Endothelial cell of umbilical vein (primary cell): Measurements from ENCODE around the gene FCSK. TPM values are rescaled to one million over a fixed set of nuclear protein-coding genes. Genes with fewer than 3 reads are reported as not detected.

Experiments used
- BruUV-seq: library from RNA; stranded (reverse); fragments of 400-500 nt; replicated peaks from 2 replicates; lab custom pipeline; 2021; lab: Mats Ljungman, UMichigan
- CTCF ChIA-PET: fragments of 300-600, 350-600 bp; sonication (Branson Sonifier 250); formaldehyde crosslinking; loops from one replicate; lab custom pipeline; 2021; ENCODE audit warnings: antibody characterized with exemption, inconsistent platforms; lab: Charles Lee
- POLR2A ChIA-PET: fragments of 300-600, 350-600 bp; sonication (Branson Sonifier 250); formaldehyde crosslinking; loops from one replicate; lab custom pipeline; 2021; ENCODE audit warnings: antibody characterized with exemption, inconsistent platforms; lab: Charles Lee
- DNase-seq: peaks from one replicate; pipeline ENCODE4 v3.0.0-alpha.2; 2011; ENCODE audit warnings: low read depth, low spot score
- FAIRE-seq: peaks from 2 replicates; lab custom pipeline; 2011; peaks lifted over from hg19 to GRCh38; lab: Jason Lieb, UNC
- H2AFZ ChIP-seq: 2 replicates; pipeline ENCODE4 v1.6.0; 2012; ENCODE audit warnings: low read depth, low read length, control low read depth, inconsistent platforms
- H3K27ac ChIP-seq: 2 replicates; pipeline ENCODE4 v1.5.1; 2011; ENCODE audit warnings: low read depth, mild to moderate bottlenecking, control low read depth, low read length, moderate library complexity; ENCODE audit not compliant: insufficient read depth
- H3K27me3 ChIP-seq, 2 experiments: 2 replicates each; pipeline versions ENCODE4 v1.6.0 to v1.6.1; 2011; ENCODE audit warnings: low read length in 2 of 2, mixed read lengths in 1 of 2; ENCODE audit not compliant: control insufficient read depth in 2 of 2, insufficient read depth in 2 of 2
- H3K36me3 ChIP-seq, 2 experiments: 2 replicates in 1 of 2; 3 replicates in 1 of 2; pipeline ENCODE4 v1.5.1; 2011; ENCODE audit warnings: low read length in 2 of 2, mild to moderate bottlenecking in 1 of 2, moderate library complexity in 1 of 2; ENCODE audit not compliant: control insufficient read depth in 2 of 2, insufficient read depth in 2 of 2; ENCODE audit errors: extremely low read depth in 1 of 2
- H3K4me1 ChIP-seq: 3 replicates; pipeline ENCODE4 v1.5.1; 2011; ENCODE audit warnings: mild to moderate bottlenecking, low read length; ENCODE audit not compliant: control insufficient read depth, insufficient read depth; ENCODE audit errors: extremely low read depth
- H3K4me2 ChIP-seq: 2 replicates; pipeline ENCODE4 v1.6.1; 2011; ENCODE audit warnings: low read length, control low read depth, mixed read lengths; ENCODE audit not compliant: insufficient read depth
- H3K4me3 ChIP-seq, 3 experiments: fragments of 200-600 bp in 1 of 3; sonication (generic), shearing (Covaris generic) in 1 of 3; replicated peaks in 1 of 3; 2 replicates each; pipeline ENCODE4 v1.5.1; 2011 to 2016; ENCODE audit warnings: control low read depth in 3 of 3, low read length in 3 of 3, mild to moderate bottlenecking in 2 of 3, inconsistent platforms in 1 of 3, low read depth in 1 of 3, moderate library complexity in 1 of 3; ENCODE audit not compliant: insufficient read depth in 1 of 3
- H3K79me2 ChIP-seq: 2 replicates; pipeline ENCODE4 v1.6.0; 2012; ENCODE audit warnings: low read length, inconsistent platforms; ENCODE audit not compliant: control insufficient read depth, insufficient read depth
- H3K9ac ChIP-seq: replicated peaks from 2 replicates; pipeline ENCODE3; 2011; ENCODE audit warnings: low read length, control low read depth; ENCODE audit not compliant: insufficient read depth; ENCODE audit errors: extremely low read depth
- H3K9me1 ChIP-seq: replicated peaks from 3 replicates; pipeline ENCODE4 v1.6.0; 2011; ENCODE audit warnings: mild to moderate bottlenecking, low read length; ENCODE audit not compliant: control insufficient read depth, insufficient read depth; ENCODE audit errors: extremely low read depth
- H3K9me3 ChIP-seq: replicated peaks from 2 replicates; pipeline ENCODE4 v1.5.1; 2012; ENCODE audit warnings: low read length, inconsistent platforms; ENCODE audit not compliant: control insufficient read depth, insufficient read depth
- H4K20me1 ChIP-seq: replicated peaks from 2 replicates; pipeline ENCODE3; 2011; ENCODE audit warnings: mild to moderate bottlenecking, low read length; ENCODE audit not compliant: control insufficient read depth, insufficient read depth; ENCODE audit errors: extremely low read depth
- CTCF ChIP-seq, 2 donors: IDR thresholded peaks; 1 replicate in 1 of 2; 2 replicates in 1 of 2; pipeline ENCODE4 v1.5.1; 2011; ENCODE audit warnings: low read length in 2 of 2, mild to moderate bottlenecking in 2 of 2, moderate library complexity in 2 of 2, control low read depth in 1 of 2, inconsistent platforms in 1 of 2, low read depth in 1 of 2; ENCODE audit not compliant: insufficient read depth in 1 of 2; ENCODE audit errors: extremely low read depth in 1 of 2
- EZH2 ChIP-seq: IDR thresholded peaks from 2 replicates; pipeline ENCODE4 v1.6.1; 2012; ENCODE audit warnings: borderline replicate concordance, low read depth, mild to moderate bottlenecking, moderate library complexity, low read length, inconsistent platforms; ENCODE audit not compliant: severe bottlenecking
- FOS ChIP-seq: IDR thresholded peaks from 2 replicates; pipeline ENCODE4 v1.6.1; 2011; ENCODE audit warnings: mild to moderate bottlenecking, low read length, moderate library complexity, borderline replicate concordance; ENCODE audit not compliant: insufficient read depth
- GATA2 ChIP-seq: IDR thresholded peaks from 2 replicates; pipeline ENCODE4 v1.7.0; 2011; ENCODE audit warnings: low read depth, mild to moderate bottlenecking, moderate library complexity, mixed read lengths, low read length; ENCODE audit not compliant: insufficient read length, insufficient read depth
- JUN ChIP-seq: IDR thresholded peaks from 2 replicates; pipeline ENCODE4 v1.6.1; 2011; ENCODE audit warnings: borderline replicate concordance, low read depth; ENCODE audit not compliant: insufficient read length, insufficient read depth
- MAX ChIP-seq: IDR thresholded peaks from 2 replicates; pipeline ENCODE4 v1.6.1; 2011; ENCODE audit not compliant: insufficient read depth, insufficient read length
- MYC ChIP-seq: IDR thresholded peaks from one replicate; pipeline ENCODE4 v1.6.1; 2011; ENCODE audit warnings: mild to moderate bottlenecking, low read depth, low read length
- POLR2A ChIP-seq: IDR thresholded peaks from 2 replicates; pipeline ENCODE4 v1.6.1; 2012; ENCODE audit warnings: low read depth, mild to moderate bottlenecking, control low read depth, low read length
- POLR2AphosphoS5 ChIP-seq: IDR thresholded peaks from 2 replicates; pipeline ENCODE4 v1.6.1; 2012; ENCODE audit warnings: low read depth, mild to moderate bottlenecking, control low read depth, low read length, moderate library complexity; ENCODE audit not compliant: insufficient read depth
- dilution Hi-C: fragments of 300-500 bp; cut with MboI; formaldehyde crosslinking; loops from one replicate; pipeline ENCODE4 v1.15.0; 2019; ENCODE audit warnings: low sequenced_read_pairs; ENCODE audit not compliant: extremely low pct_ligation_motif_present
- intact Hi-C: fragments of 100-400 bp; cut with micrococcal nuclease; formaldehyde crosslinking; loops from one replicate; pipeline ENCODE4 v1.10.0; 2022
- polyA plus RNA-seq, 4 experiments: library from polyadenylated mRNA; depleted of rRNA in 3 of 4; stranded (reverse) in 3 of 4; unstranded in 1 of 4; fragments of >200 nt; gene quantifications; 2 replicates each; pipeline versions ENCODE4 v1.2.1 to v1.2.3, GENCODE V29; 2011 to 2012; ENCODE audit warnings: missing spikeins in 1 of 4
- total RNA-seq: library from RNA; stranded (reverse); gene quantifications from 2 replicates; pipeline ENCODE4 v1.2.3, GENCODE V29; 2021

The FCSK gene
- total and polyA plus RNA-seq, 2 donors (not counting 3 experiments of a cell fraction or from before 2014, with no cell fraction given) = 12.4 to 18.0 TPM

- Histone ChIP-seq H3K27me3 (no peaks in the 10 kb centered on the region), H3K9me3 (no peaks in the 10 kb centered on the region), H3K4me1 (peaks cover 72% of the 10 kb centered on the region), H4K20me1 (no peaks in the 10 kb centered on the region), H3K36me3 (peaks cover 0 to 5% of the 10 kb centered on the region in 2 experiments), H3K9ac (no peak overlapping the region), H3K79me2 (peaks cover 61% of the 10 kb centered on the region), H3K27ac (peak overlapping the region; percentile 60), H2AFZ (no peak overlapping the region), H3K4me3 (no peak overlapping the region), H3K4me2 (no peak overlapping the region), H3K9me1 (no peaks in the 10 kb centered on the region)
- dilution Hi-C loops (no loop called here), intact Hi-C loops (no loop called here)
- ChIA-PET POLR2A (no interaction called here), CTCF (interaction anchor here (1.1 to 2.1 kb wide), 5 partner anchors 24 to 59 kb away, joined by 3 to 6 read pairs (median 3); no protein-coding TSS in a partner anchor)
- DNase-seq = no peak
- no peak for FAIRE-seq
- TF ChIP-seq JUN (no peak), EZH2 (no peak), POLR2A (no peak), CTCF (IDR thresholded peaks at IDR 0.05; ENCODE audit: extremely low read depth in 1 of 2, insufficient read depth in 1 of 2, low read depth in 1 of 2, low read length in 2 of 2) (no peak), GATA2 (no peak), MYC (no peak), MAX (no peak), POLR2AphosphoS5 (no peak), FOS (no peak)
- BruUV-seq = no TSS peak
Observed at GRCh38 chr16:70432356-70432722, 22.1 kb upstream of the FCSK start.
